H1 (cell line): ENCODE data around the gene FRMD6.

ENCODE experiments used
- CTCF ChIP-seq, 3 experiments: IDR thresholded peaks; 1 replicate in 2 of 3; 2 replicates in 1 of 3; pipeline versions ENCODE4 v1.5.1 to v1.6.1; 2011; ENCODE audit warnings: low read length in 3 of 3, mild to moderate bottlenecking in 3 of 3, inconsistent platforms in 2 of 3, low read depth in 1 of 3, moderate library complexity in 1 of 3; ENCODE audit not compliant: insufficient read depth in 1 of 3; ENCODE audit errors: control extremely low read depth in 1 of 3
- JUND ChIP-seq: IDR thresholded peaks from 2 replicates; pipeline ENCODE4 v1.6.1; 2011; ENCODE audit warnings: mild to moderate bottlenecking, improper control_type of control experiment, low read length
- MAX ChIP-seq: IDR thresholded peaks from 2 replicates; pipeline ENCODE4 v1.6.1; 2012; ENCODE audit warnings: inconsistent platforms
- SUZ12 ChIP-seq: fragments of 200-600 bp; sonication (generic); IDR thresholded peaks from 2 replicates; pipeline ENCODE4 v1.6.1; 2012; ENCODE audit warnings: mild to moderate bottlenecking, inconsistent platforms, low read length, moderate library complexity, mixed read lengths
- TAF1 ChIP-seq: IDR thresholded peaks from 2 replicates; pipeline ENCODE4 v1.6.1; 2011; ENCODE audit warnings: mild to moderate bottlenecking, low read depth, low read length
- TBP ChIP-seq: IDR thresholded peaks from 2 replicates; pipeline ENCODE4 v1.6.1; 2011; ENCODE audit warnings: low read depth, low read length, improper control_type of control experiment

- no peak for TF ChIP-seq MAX
- TF ChIP-seq TAF1: no peak
- no peak for TF ChIP-seq CTCF (IDR thresholded peaks at IDR 0.05; ENCODE audit: control extremely low read depth in 1 of 3, insufficient read depth in 1 of 3, low read depth in 1 of 3, low read length in 3 of 3)
- TF ChIP-seq TBP: no peak
- TF ChIP-seq SUZ12: no peak
- no peak for TF ChIP-seq JUND
Measured at GRCh38 chr14:51730684-51731083, 79.0 kb downstream of the FRMD6 start.
